Cardiac muscle cell (in vitro differentiated cells and primary cell): ENCODE data around the gene SMIM21. TPM values are rescaled to one million over a fixed set of nuclear protein-coding genes. Genes with fewer than 3 reads are reported as not detected.

Source experiments
- DNase-seq, 2 donors: peaks; one replicate each; pipeline versions ENCODE4 v3.0.0 to v3.0.0-alpha.2; 2010 to 2017; ENCODE audit warnings: low read depth in 1 of 2, low spot score in 1 of 2
- H3K27ac ChIP-seq: fragments of 200-600 bp; sonication (generic); 2 replicates; pipeline ENCODE4 v1.5.1; 2016
- H3K27me3 ChIP-seq: fragments of 200-600 bp; sonication (generic); 2 replicates; pipeline ENCODE4 v1.6.0; 2016; ENCODE audit warnings: control low read depth
- H3K36me3 ChIP-seq: fragments of 200-600 bp; sonication (generic); 2 replicates; pipeline ENCODE4 v1.5.1; 2016; ENCODE audit warnings: control low read depth
- H3K4me1 ChIP-seq: fragments of 200-600 bp; sonication (generic); 2 replicates; pipeline ENCODE4 v1.8.1; 2017; ENCODE audit warnings: low read depth, mild to moderate bottlenecking, mixed run types
- H3K4me3 ChIP-seq: fragments of 200-600 bp; sonication (generic); 2 replicates; pipeline ENCODE4 v1.5.1; 2016; ENCODE audit warnings: mild to moderate bottlenecking
- H3K9me3 ChIP-seq: fragments of 200-600 bp; sonication (generic); 2 replicates; pipeline ENCODE4 v1.5.1; 2017; ENCODE audit warnings: low read depth, mild to moderate bottlenecking, control low read depth
- polyA plus RNA-seq: library from polyadenylated mRNA; unstranded; fragments of >200 nt; fragmentation: Nextera tagmentation; extraction: Ambion mirVana; gene quantifications from 2 replicates; pipeline ENCODE4 v1.2.1, GENCODE V29; 2016
- total RNA-seq: library from RNA; depleted of rRNA; stranded (reverse); fragments of >200 nt; gene quantifications from 2 replicates; pipeline ENCODE4 v1.2.3, GENCODE V29; 2016
- TF ChIP-seq, protein P1 (sequence below): IDR thresholded peaks from 2 replicates; pipeline ENCODE4 v1.5.1; 2012; ENCODE audit warnings: low read depth, mild to moderate bottlenecking, low read length

SMIM21 gene
- total and polyA plus RNA-seq, 2 experiments from 2014 or later: not detected

DNA sequence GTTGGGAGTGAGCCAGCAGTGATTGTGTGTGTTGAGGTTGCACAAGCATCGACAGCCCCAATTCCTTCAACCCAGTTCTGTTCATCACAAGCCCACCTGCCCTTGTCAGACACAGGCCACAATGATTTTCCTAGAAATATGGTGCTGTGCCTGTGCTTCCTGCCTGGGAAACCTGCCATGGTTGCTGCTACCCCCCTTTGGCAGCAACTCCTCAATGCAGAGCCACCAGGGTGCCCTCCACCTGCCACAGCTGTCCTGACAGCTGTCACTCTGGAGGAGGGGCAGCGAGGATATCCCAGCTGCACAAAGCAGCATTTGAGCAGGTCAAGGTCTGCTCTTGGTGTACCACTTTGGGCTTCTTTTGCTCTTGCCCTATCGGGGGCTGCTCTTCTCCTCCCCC is 27.1 kb downstream of the SMIM21 start:
- Histone ChIP-seq H3K27ac (no peak overlapping the region), H3K36me3 (no peaks in the 10 kb centered on the region), H3K27me3 (peaks cover 8% of the 10 kb centered on the region), H3K4me1 (no peaks in the 10 kb centered on the region), H3K4me3 (no peak overlapping the region), H3K9me3 (no peaks in the 10 kb centered on the region)
- TF ChIP-seq, protein P1, sequence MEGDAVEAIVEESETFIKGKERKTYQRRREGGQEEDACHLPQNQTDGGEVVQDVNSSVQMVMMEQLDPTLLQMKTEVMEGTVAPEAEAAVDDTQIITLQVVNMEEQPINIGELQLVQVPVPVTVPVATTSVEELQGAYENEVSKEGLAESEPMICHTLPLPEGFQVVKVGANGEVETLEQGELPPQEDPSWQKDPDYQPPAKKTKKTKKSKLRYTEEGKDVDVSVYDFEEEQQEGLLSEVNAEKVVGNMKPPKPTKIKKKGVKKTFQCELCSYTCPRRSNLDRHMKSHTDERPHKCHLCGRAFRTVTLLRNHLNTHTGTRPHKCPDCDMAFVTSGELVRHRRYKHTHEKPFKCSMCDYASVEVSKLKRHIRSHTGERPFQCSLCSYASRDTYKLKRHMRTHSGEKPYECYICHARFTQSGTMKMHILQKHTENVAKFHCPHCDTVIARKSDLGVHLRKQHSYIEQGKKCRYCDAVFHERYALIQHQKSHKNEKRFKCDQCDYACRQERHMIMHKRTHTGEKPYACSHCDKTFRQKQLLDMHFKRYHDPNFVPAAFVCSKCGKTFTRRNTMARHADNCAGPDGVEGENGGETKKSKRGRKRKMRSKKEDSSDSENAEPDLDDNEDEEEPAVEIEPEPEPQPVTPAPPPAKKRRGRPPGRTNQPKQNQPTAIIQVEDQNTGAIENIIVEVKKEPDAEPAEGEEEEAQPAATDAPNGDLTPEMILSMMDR: no peak
- no peak for DNase-seq

DNA sequence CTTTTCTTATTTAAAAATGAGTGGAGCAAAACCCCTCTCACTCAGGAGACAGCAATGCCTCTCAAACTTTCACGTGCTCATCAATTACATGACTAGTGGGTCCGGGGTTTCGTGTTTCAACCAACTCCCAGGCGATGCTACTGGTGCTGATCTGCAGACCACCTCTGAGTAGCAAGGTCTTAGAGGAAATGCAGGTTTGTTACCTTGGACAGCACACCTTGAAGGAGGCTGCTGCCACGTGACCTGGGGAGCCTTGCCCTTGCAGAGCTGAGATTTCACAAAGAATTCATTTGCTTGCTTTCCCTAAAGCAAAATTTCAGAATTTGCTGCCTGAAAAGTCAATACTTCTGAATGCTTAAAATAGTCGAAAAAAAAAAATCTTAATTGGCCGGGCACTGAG is 32.4 kb downstream of the SMIM21 start:
- peaks cover 7% of the 10 kb centered on the region for H3K4me1 ChIP-seq
- H3K27me3 ChIP-seq: no peaks in the 10 kb centered on the region
- no peak overlapping the region for H3K4me3 ChIP-seq
- no peak for DNase-seq
- TF ChIP-seq, protein P1: no peak
- no peaks in the 10 kb centered on the region for H3K9me3 ChIP-seq
- no peak overlapping the region for H3K27ac ChIP-seq
- H3K36me3 ChIP-seq: no peaks in the 10 kb centered on the region

DNA sequence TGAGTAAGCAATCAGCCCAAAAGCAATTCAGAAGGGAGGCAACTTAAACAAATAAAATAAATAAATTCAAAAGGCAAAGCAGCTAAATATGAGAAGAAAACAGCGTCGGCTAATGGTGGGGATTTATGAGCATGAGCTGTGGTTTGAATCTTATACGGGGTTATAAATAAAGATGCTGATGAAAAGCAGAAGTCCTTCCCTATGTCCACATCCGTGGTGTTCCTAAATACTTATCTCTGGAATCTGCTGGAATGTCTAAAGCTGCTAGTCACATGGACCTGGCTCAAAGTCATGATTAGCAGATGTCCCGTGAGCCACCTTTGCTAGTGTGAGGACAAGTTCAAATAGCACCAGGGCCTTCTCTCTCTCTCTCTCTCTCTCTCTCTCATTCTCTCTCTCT is 33.8 kb downstream of the SMIM21 start:
- H3K36me3 ChIP-seq: no peaks in the 10 kb centered on the region
- H3K4me3 ChIP-seq: no peak overlapping the region
- TF ChIP-seq, protein P1: no peak
- H3K27me3 ChIP-seq: no peaks in the 10 kb centered on the region
- no peak for DNase-seq
- no peak overlapping the region for H3K27ac ChIP-seq
- H3K9me3 ChIP-seq: no peaks in the 10 kb centered on the region
- peaks cover 7% of the 10 kb centered on the region for H3K4me1 ChIP-seq

DNA sequence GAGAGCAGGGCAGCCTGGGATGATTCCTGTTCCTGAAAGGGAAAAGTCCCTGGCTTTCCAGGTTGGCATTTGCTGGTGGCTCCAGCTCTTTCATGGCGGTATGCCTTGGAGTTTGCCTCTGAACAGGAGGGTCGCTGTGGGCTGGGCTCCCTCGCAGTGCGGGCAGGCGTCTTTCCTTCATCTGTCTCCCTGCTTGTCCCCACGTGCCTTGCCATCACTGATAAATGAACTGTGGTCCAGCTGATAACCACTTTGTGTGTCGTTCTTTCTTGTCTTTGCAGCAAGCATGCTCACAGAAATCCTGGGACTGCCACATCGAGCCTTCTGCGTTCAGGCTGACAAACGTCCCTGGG is 35.3 kb downstream of the SMIM21 start:
- TF ChIP-seq, protein P1: no peak
- Histone ChIP-seq H3K4me1 (peaks cover 7% of the 10 kb centered on the region), H3K27me3 (no peaks in the 10 kb centered on the region), H3K9me3 (no peaks in the 10 kb centered on the region), H3K4me3 (no peak overlapping the region), H3K36me3 (no peaks in the 10 kb centered on the region), H3K27ac (no peak overlapping the region)
- no peak for DNase-seq

DNA sequence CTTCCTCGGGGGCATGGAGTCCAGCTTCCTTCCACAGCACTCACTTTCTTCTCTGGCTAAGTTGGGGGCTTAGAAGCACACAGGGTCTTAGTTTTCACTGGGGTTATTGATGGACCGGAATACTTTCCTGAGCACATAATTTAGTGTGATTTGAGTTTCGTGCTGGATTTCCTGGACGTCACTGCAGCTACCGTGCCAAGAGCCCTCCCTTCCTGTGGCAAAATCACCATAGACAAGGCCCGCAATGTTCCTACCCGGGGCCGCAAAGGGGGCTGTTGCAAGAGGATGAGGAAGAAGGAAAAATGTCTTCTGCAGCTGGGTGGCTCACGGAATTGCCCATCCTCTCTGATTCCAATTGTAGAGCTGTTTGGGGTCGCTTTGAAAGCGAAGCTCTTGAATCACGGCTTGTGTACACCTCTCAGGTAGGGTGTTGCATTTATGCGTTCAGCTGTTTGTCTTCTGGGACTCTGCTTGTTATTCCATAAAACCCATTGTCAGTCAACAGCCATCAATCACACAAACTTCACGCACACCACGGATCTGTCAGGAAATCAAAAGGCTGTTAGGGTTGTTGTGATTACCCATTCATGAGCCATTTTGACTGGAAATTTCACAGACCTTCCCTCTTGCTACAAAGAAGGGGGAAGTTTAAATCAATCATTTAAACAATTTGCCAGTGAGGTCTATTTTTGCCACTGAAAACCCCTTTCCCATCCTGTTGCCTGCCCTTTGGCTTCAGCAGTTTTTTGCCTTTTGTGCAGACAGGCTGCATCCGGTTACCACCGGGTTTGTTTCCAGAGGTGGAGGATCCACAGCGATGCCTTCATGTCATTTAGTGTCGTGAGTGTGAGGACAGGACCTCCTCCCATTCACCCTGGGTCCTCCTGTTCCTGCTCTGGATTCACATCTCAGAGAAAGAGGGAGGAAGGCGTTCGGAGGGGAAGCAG is 36.0 kb downstream of the SMIM21 start:
- Histone ChIP-seq H3K27ac (no peak overlapping the region), H3K36me3 (no peaks in the 10 kb centered on the region), H3K4me3 (no peak overlapping the region), H3K4me1 (peaks cover 7% of the 10 kb centered on the region), H3K9me3 (no peaks in the 10 kb centered on the region), H3K27me3 (no peaks in the 10 kb centered on the region)
- TF ChIP-seq, protein P1: no peak
- no peak for DNase-seq
